Gastroesophageal sphincter (tissue), 4 donors: ENCODE data around the gene KLK4. TPM values are rescaled to one million over a fixed set of nuclear protein-coding genes. Genes with fewer than 3 reads are reported as not detected.

Source experiments
- ATAC-seq: fragments of 150-250 bp; one replicate; pipeline ENCODE4 v1.9.1; 2016; ENCODE audit warnings: mild to moderate bottlenecking, moderate library complexity
- H3K27ac ChIP-seq, 4 donors: fragments of 200-600 bp; sonication (generic) in 3 of 4; 1 replicate in 3 of 4; 2 replicates in 1 of 4; pipeline ENCODE4 v1.5.1; 2016 to 2019
- H3K27me3 ChIP-seq: fragments of 200-600 bp; sonication (generic); one replicate; pipeline ENCODE4 v1.5.1; 2019
- H3K36me3 ChIP-seq, 2 donors: fragments of 200-600 bp; sonication (generic); one replicate each; pipeline ENCODE4 v1.5.1; 2019; ENCODE audit warnings: control low read depth in 1 of 2
- H3K4me1 ChIP-seq, 3 donors: fragments of 200-600 bp; sonication (generic); 1 replicate in 2 of 3; 2 replicates in 1 of 3; pipeline ENCODE4 v1.5.1; 2016 to 2019; ENCODE audit warnings: control low read depth in 2 of 3
- H3K4me3 ChIP-seq, 2 donors: fragments of 200-600 bp; sonication (generic); one replicate each; pipeline ENCODE4 v1.5.1; 2019; ENCODE audit warnings: mild to moderate bottlenecking in 1 of 2, moderate library complexity in 1 of 2
- H3K9me3 ChIP-seq, 3 donors: fragments of 200-600 bp; sonication (generic); one replicate each; pipeline ENCODE4 v1.5.1; 2017 to 2019; ENCODE audit warnings: control low read depth in 2 of 3
- CTCF ChIP-seq, 4 experiments: fragments of 200-600 bp in 2 of 4; fragments of 450-650 bp in 2 of 4; sonication (generic) in 1 of 4; IDR thresholded peaks; one replicate each; pipeline ENCODE4 v1.5.1; 2017 to 2019; ENCODE audit warnings: antibody characterized with exemption in 4 of 4, mild to moderate bottlenecking in 2 of 4, moderate library complexity in 2 of 4
- EP300 ChIP-seq: sonication (generic); formaldehyde crosslinking; IDR thresholded peaks from one replicate; pipeline ENCODE4 v1.6.1; 2017; ENCODE audit warnings: antibody characterized with exemption, mild to moderate bottlenecking
- POLR2A ChIP-seq, 2 donors: fragments of 450-650 bp; IDR thresholded peaks; one replicate each; pipeline ENCODE4 v1.6.1; 2017; ENCODE audit warnings: antibody characterized with exemption in 2 of 2, mild to moderate bottlenecking in 2 of 2, moderate library complexity in 1 of 2
- POLR2AphosphoS5 ChIP-seq: sonication (generic); formaldehyde crosslinking; IDR thresholded peaks from one replicate; pipeline ENCODE4 v1.6.1; 2017; ENCODE audit warnings: antibody characterized with exemption
- WGBS, 2 donors: methylation state at CpG; one replicate each; pipeline ENCODE4 v1.1.5; 2018; ENCODE audit warnings: low coverage in 1 of 2; 5-methylcytosine and 5-hydroxymethylcytosine counted together
- total RNA-seq, 4 donors: library from RNA; depleted of rRNA; stranded (reverse); fragments of >200 nt; gene quantifications; one replicate each; pipeline ENCODE4 v1.1.0, GENCODE V29; 2016

Gene KLK4
- total RNA-seq, 4 donors from 2014 or later = not detected

- peaks cover 0 to 1% (median 0%) of the 10 kb centered on the region in 3 donors for H3K9me3 ChIP-seq
- H3K4me3 ChIP-seq = no peak overlapping the region
- no peak for TF ChIP-seq EP300
- no peak for TF ChIP-seq POLR2AphosphoS5
- TF ChIP-seq POLR2A (IDR thresholded peaks at IDR 0.05) = no peak
- no peak for TF ChIP-seq CTCF (IDR thresholded peaks at IDR 0.05)
- no peak for ATAC-seq
- no peaks in the 10 kb centered on the region for H3K4me1 ChIP-seq
- peaks cover 80% of the 10 kb centered on the region for H3K27me3 ChIP-seq
- H3K27ac ChIP-seq = no peak overlapping the region
- H3K36me3 ChIP-seq = no peaks in the 10 kb centered on the region
- WGBS, 2 donors = 64 to 67% methylated on average over 7 to 8 of the region's 8 CpGs
Observed at GRCh38 chr19:50933640-50934039, 22.4 kb upstream of the KLK4 start.

- H3K36me3 ChIP-seq = no peaks in the 10 kb centered on the region
- ATAC-seq = no peak
- no peaks in the 10 kb centered on the region for H3K4me1 ChIP-seq
- peaks cover 81% of the 10 kb centered on the region for H3K27me3 ChIP-seq
- no peak overlapping the region for H3K27ac ChIP-seq
- no peaks in the 10 kb centered on the region for H3K9me3 ChIP-seq
- WGBS, 2 donors = 51 to 55% methylated on average over 2 of the region's 4 CpGs
- no peak overlapping the region for H3K4me3 ChIP-seq
- TF ChIP-seq POLR2AphosphoS5 = no peak
- no peak for TF ChIP-seq EP300
- TF ChIP-seq CTCF (IDR thresholded peaks at IDR 0.05) = no peak
- TF ChIP-seq POLR2A (IDR thresholded peaks at IDR 0.05) = no peak
Observed at GRCh38 chr19:50932690-50933083, 21.5 kb upstream of the KLK4 start.

DNA sequence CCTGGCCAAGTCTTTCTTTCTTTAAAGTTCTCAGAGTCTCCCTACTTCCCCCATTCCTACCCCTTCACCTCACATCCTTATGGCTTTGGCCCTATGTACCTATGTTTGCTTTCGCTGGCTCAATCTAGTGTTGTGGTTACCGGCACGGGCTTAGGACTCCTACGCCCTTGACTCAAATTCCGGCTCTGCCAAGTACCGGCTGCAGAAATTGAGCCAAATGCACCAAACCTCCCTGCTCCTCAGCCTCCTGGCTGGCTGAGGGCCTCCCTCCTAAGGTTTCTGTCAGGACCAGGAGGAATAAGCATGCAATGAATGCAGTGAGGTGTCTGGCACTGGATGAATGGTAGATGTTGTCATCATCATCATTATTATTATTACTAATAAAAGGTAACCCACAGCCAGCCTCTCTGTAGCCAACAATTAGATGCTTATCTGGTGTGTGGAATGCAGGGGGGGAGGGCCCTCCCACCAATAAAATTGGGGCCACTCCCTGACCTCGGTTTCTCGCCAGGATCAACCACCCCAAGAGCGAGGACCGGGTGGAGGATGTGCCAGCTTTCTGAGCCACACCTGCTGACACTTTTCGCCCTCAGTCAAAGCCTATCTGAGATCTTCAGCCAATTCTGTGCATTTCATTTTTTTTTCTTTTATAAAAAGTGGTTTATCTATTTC, 21.0 kb upstream of the KLK4 start:
- ATAC-seq = no peak
- Histone ChIP-seq H3K27me3 (peaks cover 80% of the 10 kb centered on the region), H3K36me3 (no peaks in the 10 kb centered on the region), H3K4me1 (no peaks in the 10 kb centered on the region), H3K9me3 (no peaks in the 10 kb centered on the region), H3K27ac (no peak overlapping the region), H3K4me3 (no peak overlapping the region)
- WGBS, 2 donors = 70 to 83% methylated on average over 4 to 10 of the region's 11 CpGs
- no peak for TF ChIP-seq POLR2A (IDR thresholded peaks at IDR 0.05)
- TF ChIP-seq POLR2AphosphoS5 = no peak

GRCh38 chr19:50931023-50931422, 19.8 kb upstream of the KLK4 start:
- Histone ChIP-seq H3K27ac (no peak overlapping the region), H3K36me3 (no peaks in the 10 kb centered on the region), H3K4me3 (no peak overlapping the region), H3K4me1 (no peaks in the 10 kb centered on the region), H3K9me3 (no peaks in the 10 kb centered on the region), H3K27me3 (peaks cover 85% of the 10 kb centered on the region)
- ATAC-seq = no peak
- TF ChIP-seq EP300 (no peak), CTCF (IDR thresholded peaks at IDR 0.05) (no peak), POLR2A (IDR thresholded peaks at IDR 0.05) (no peak), POLR2AphosphoS5 (no peak)

- ATAC-seq = no peak
- 82% methylated on average over 5 of the region's 5 CpGs; no CpG with 5 or more reads in 1 of the 2 donors for WGBS, 2 donors
- Histone ChIP-seq H3K9me3 (no peaks in the 10 kb centered on the region), H3K36me3 (no peaks in the 10 kb centered on the region), H3K4me1 (no peaks in the 10 kb centered on the region), H3K27me3 (peaks cover 88% of the 10 kb centered on the region), H3K4me3 (no peak overlapping the region), H3K27ac (no peak overlapping the region)
- TF ChIP-seq POLR2A (IDR thresholded peaks at IDR 0.05) = no peak
- no peak for TF ChIP-seq CTCF (IDR thresholded peaks at IDR 0.05)
- no peak for TF ChIP-seq EP300
- no peak for TF ChIP-seq POLR2AphosphoS5
Observed at GRCh38 chr19:50928831-50929230, 17.6 kb upstream of the KLK4 start.
